COLO668 (cell line): ENCODE results near the gene PDE4A.
"Not testable (repeated sequence)": the region's sequence is repeated elsewhere in the genome, so short reads cannot be mapped to it uniquely, and the experiment has no call there.

Source experiments
- DNase-seq: peaks from one replicate; lab custom pipeline; 2025; ENCODE audit not compliant: unreplicated experiment; lab: John Stamatoyannopoulos, UW

Gene PDE4A

DNA sequence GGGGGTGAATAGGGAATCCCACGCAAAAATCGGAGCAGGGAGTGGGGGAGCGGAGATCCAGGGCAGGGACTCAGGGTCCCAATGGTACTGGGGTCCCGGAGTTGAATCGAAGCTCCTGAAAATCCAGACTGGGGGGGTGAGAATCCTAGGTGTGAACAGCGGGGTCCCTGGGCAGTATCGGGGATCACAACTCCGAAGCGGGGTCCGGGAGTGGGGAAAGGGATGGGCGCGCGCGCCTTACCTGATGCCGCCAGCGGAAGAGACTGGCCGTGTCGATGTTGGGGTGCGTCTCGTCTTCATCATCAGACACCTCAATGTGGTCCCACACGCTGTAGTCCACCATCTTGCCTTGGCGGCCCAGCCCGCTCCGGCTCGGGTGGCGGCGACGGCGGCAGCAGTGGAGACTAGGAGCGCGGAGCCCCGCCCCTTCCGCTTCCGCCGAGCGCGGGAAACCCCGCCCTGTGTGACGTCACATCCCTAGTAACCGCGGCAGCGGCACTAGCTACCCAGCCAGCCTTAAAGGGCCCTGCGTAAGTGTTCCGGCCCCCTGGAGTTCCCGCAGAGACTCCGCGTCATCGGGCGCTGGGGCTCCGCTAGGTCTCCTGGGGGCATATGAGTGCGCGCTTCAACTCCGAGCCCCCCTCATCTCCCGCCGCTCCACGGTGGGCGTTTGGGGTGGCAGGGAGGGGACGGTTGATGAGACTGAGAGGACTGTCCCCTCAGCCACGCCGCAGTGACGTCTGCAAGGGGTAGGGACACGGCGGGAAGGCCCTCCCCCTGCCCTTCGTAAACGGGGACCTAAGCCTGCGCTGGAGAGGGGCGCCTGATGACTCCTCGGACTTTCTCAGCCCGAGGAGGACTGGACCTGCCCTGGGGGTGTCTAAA is 17.0 kb upstream of the PDE4A start, which contains the start of gene CDC37:
CDC37 (minus strand) TSS at position 406 of the 885 bp plus-strand sequence; CDS start at position 343, 63 bp downstream.
- peak; percentile 97 for DNase-seq

DNA sequence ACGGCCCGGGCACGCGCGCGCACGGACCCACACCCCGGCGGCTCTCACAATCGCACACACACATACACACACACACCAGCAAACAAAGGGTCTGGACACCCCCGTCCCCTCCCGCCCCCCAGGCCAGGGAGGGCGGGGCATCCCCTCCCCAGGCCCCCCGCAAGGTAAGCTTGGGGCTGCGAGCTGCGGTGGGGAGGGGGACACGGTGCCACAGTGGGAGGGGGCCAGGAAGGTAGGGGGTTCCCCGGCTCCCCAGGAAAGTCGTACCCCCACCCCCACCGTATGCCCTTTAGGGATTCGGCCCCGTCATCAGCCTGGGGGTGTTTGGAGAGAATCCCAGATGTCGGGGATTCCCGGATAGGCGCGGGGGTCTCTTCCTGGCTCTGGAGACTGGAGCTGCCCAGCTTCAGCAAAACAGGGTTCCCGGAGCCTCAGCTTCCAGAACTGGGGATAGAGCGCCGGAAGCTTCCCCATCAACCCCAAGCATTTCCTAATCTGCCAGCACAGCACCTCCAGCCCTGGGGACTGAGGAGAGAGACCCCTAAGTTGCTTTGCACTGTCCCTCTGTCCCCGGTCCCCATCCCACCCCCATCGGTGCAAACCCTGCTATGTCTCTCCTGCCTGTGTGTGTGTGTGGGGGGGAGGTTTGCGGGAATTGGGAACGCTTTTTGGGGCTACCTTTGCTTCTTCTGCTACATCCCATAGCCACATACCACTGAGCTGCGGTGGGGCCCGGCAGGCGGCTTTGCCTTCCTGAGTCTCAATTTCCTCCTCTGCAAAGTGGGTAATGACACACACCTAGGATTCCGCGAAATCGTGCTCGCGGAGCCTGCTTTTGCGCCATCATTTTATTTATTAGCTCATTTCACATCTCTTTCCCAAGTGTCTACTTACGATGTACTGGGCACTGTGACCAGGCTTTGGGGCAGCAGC is 15.2 kb upstream of the PDE4A start:
- DNase-seq, result no peak

DNA sequence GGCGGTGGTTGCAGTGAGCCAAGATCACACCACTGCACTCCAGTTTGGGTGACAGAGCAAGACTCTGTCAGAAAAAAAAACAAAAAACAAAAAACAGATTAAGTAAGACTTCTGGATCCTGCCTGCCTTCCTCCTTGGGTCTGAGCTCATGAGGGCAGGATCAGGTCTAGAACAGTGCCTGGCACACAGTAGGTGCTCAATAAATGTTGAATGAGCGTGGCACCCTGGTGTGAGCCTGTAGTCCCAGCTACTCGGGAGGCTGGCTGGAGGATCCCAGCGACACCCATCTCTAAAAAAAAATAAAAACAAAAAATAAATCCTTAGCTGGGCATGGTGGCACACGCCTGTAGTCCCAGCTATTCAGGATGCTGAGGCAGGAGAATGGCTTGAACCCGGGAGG is 14.1 kb upstream of the PDE4A start:
- no peak for DNase-seq

DNA sequence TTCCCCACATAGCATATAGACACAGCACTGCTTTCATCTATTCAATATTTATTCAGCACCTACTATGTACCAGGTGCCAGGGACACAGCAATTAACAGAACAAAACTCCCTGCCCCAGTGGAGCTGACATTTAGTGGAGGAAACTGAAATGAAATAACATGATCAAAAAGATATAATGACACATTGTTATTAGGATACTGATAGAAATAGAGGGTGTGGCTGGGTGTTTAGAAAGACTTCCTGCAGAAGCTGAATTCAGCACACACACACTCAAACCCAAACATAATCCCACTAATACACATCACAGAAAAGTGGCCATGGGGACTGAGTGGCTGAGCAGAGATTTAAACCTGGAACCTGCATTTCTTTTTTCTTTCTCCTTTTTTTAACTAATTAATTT is 13.2 kb upstream of the PDE4A start:
- no peak for DNase-seq

DNA sequence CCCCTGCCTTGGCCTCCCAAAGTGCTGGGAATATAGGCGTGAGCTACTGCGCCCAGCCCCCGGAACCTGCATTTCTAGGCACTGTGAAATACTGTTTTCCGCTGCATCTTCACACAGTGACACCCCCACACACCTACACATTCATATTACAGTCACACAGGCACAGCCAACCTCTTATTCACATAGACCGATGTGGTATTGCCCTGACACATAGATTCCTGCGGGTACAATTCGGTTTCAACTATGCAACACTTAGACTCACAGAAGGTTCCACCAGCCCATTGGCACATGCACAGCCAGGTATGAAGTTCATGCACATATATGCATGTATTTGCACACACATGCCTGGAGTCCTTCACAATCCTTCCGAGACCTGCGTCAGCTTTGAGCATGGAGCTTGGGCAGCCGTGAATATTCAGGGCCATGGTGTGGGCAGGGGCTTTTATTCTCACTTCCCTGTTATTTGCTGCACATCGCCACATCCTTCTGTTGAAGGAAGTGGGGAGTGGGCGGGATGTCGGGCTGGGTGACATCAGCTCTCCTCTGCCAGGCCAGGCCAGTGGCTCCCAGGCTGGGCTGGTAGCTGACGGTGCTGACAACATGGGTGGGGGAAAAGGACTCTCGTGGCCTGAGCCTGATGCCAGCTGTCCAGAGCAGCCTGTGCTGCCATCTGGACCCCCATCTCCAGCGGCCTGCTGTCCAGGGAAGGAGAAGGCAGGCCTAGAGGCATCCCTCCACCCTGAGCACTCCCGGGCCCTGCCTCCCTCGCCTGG is 11.6 kb upstream of the PDE4A start:
- DNase-seq, result no peak

DNA sequence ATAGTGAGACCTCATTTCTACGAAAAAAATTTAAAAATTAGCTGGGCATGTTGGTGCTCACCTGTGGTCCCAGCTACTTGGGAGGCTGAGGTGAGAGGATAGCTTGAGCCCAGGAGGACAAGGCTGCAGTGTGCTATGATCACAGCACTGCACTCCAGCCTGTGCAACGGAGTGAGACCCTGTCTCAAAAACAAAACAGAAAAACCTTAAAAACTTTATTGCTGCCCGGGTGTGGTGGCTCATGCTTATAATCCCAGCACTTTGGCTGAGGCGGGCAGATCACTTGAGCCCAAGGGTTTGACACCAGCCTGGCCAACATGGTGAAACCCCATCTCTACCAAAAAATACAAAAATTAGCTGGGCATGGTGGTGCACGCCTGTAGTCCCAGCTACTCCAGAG is 9.1 kb upstream of the PDE4A start:
- not testable (repeated sequence) for DNase-seq

DNA sequence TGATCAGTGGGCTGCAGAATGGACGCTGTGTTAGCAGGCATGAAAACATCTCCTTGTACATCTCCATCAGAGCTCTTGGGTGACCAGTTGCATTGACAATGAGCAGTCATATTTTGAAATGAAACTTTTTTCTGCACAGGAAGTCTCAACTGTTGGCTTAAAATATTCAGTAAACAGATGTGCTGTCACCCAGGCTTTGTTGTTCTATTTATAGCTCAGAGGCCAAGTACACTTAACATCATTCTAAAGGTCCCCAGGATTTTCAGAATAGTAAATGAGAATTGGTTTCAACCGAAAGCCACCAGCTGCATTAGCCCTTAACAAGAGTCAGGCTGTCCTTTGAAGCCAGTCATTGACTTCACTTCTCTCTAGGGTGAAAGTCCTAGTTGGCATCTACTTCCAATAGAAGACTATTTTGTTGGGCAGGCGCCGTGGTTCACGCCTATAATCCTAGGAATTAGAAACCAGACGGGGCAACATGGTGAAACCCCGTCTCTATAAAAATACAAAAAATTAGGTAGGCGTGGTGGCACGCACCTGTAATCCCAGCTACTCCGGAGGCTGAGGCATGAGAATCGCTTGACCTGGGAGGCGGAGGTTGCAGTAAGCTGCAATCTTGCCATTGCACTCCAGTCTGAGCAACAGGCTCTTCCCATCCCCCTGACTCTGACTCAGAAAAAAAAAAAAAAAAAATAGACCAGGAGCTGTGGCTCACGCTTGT is 7.9 kb upstream of the PDE4A start:
- no peak for DNase-seq

DNA sequence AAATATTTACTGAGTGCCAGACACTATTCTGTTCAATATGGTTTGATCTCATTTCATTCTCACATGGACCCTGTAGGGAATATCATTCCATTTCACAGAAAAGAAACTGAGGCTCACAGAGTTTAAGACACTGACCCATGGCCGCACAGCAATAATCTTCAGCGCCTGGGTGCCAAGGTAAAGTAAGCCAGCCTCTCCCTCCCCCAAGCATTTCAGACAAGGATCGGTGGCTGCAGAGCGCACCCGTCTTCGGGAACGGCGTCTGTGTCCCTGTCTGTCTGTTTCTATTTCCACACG is 4.3 kb upstream of the PDE4A start:
- no peak for DNase-seq

DNA sequence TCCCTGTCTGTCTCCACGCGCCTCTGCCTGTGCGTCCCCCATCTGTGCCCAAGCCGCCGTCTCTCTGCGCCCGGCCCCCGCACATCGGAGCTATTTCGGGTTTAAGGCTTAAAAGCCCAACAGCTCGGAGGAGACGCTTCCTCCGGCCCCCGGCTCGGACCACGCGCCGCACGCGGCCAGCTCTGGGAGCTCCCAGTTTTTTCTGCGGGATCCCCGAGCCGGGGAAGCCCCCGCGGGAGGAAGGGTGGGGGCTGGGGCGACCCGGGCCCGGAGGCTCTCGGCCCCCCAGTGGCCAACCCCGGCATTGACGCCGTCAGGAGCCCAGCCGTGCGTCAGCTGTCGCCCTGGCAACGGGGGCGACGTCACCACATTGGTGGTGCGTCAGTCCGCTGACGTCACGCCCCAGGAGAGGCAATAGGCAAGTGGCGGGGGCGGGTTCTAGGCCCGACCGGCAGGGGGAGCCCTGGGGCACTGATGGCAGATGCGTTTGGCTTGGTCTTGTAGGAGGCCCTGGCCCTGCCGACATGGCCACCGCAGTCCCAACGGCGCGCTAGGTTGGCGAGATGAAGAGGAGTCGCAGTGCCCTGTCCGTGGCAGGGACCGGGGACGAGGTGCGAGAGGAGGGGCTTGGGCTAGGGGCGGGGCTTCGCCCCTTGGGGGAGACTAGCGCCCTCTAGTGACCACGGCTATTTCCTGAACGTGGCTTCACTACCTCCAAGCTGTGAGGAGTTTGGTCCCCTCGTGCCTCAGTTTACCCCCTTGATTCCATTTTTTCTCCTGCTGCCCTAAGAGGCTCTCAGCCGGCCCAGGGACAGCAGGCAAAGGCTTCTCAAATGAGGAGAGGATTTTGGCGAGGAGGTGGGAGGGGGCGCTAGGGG is 3.7 kb upstream of the PDE4A start:
- DNase-seq, result peak; percentile 90

DNA sequence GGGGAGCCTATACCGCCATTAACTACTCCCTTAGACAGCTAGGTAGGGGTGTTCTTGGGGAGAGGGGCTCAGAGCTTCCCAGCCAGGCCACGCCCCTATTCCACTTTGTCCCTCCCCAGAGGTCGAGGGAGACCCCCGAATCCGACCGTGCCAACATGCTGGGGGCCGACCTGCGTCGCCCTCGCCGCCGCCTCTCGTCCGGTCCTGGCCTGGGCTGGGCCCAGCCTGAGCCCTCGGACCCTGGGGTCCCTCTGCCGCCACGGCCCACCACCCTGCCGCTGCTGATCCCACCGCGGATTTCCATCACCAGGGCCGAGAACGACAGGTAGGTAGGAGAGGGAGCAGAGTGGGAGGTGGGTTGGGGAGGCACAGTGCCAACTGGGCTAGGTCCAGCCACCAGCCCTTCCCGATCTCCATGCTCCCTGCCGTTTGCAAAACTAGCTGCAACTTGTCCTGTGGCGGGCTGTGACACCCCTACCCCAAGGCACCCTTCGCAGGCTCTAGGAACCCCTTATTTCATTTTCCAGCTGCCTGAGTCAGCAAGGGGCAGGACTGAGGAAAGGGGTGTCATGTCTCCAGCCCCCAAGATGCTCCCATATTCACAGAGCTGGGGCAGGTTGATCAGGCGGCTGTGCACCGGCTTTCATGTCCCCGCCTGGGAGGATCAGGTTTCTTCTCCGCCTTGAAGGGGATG is 2.6 kb upstream of the PDE4A start:
- no peak for DNase-seq

DNA sequence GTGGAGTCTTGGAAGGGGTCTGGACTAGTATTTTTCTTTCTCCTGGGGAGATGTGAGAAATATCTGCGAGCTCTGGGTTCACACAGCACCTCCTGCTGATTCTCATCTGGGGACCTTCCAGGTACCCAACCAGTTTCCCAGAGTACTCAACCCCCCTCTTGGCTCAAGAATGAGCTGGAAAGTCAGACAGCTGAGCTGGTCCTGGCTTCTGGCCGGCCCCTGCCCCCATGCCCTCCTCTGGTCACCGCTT is 2.2 kb upstream of the PDE4A start:
- DNase-seq, result no peak

DNA sequence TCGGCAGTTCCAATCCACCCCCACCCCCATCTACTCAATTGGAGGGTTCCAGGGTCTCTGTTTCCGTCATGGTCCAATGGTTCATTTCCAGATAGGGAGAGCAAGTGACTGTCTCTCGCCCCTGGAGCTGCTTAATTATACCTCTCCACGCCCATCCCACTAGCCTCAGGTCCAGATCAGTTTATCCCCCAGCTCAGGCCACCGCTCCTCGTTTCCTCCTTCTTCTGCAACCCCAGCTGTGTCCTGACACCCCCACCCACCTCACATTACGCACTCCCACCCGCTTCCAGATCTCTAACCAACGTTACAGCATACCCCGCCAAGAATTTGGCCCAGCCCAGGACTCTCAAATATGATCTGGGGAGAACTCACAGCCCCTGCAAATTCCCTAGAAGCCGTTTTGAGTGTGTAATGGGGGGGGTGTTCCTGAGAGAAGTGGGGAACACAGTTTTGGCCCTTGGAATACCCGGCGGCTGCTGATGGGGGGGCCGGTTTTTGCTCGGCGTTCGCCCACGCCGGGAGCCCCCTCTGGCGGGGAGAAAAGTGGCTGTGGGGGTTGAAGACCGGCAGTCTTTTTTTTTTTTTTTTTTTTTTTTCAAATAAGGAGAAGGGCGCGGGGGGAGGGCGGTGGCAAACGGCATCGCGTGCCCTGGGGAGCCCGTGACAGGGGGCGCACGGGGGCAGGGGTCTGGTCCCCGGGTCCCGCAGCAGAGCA is 1.7 kb upstream of the PDE4A start:
- no peak for DNase-seq

DNA sequence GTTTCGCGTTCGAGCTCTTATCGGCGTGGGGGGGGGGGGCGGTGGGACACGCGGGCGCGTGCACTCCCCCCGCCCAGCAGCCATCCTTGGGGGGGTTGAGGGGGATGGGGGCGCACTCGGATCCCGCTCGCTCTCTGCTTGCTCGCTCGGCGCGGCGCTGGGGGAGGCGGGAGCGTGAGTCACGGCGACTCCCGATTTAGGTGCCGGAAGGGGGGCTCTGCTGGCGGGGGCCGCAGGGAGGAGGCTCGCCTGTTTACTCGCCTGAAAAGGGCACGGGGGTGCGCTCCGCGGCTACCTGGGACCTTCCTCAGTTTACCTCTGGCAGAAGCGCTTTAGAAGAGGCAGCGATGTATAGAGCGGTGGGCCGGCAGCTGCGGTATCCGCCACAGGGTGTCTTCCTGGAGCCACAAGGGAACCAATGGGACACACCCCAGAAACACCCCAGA is 1.1 kb upstream of the PDE4A start:
- DNase-seq, result no peak

DNA sequence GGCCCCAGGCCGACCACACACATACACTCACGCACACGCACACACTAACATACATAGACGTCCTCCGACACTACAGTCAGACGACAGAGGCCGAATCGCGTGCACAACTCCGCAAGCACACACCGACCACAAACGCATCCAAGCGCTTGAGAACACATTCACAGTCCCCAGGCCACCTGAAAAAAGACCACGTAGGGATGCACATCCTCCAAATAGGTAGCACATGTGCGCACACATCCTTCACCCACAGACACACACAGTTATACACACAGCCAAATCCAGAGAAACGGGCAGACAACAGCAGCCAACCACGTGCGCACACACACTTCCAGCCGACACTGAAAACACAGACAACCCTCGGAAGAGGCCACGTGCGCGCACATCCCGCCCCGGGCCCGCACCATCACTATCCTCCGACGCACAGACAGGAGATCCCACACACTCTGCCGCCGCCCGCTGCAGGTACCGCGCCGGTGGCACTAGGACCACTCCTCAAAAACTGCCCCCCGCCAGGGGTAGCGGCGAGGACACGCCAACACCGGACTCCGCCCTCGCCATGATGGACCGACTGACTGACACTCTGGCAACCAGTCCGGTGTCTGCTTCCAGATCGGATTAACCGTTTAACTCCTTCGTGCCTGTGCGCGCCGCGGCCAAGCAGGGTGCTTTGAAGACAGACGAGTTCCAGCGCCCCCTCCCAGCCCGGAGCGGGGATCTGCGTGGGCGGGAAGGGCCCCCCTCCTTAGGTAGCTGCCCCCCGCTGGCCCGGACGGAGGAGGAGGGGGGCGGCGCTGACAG is 493 bp upstream of the PDE4A start:
- DNase-seq, result no peak

DNA sequence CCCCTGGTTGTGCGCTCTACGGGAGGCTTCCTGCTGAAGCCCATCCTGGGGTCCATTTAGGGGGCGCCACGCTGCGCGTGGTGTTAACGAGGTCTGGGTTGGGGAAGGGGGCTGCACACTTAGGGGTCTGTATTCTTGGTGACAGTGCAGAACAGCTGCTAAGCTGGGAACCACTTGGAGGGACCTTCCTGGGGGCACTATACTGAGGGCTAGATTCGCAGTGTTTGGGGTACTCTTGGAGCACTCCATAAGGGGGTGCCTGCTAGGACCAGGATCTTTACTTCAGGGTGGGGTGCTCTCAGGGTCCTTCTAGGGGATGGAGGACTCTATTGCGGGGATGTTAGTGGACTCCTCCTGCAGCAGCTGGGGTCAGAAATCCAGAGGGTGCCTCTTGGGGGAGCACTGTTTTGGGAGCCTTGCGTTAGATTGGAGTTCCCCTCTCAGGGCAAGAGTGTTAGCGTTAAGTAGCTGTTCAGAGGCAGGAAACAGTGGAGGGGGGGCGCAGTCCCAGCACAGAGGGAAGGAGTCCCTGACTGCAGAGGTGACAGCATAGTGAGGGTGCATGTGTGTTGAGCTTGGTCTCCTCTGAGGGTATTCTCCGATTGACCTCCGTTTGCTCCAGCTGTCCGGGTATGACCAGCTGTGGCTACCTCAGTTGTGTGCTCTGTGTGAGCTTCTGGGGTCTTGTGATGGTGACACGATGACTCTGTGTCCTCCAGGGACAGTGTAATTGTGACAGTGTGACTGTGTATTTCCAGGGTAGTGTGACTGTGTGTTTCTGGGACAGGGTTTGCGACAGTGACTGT is 1.1 kb downstream of the PDE4A start:
- no peak for DNase-seq

DNA sequence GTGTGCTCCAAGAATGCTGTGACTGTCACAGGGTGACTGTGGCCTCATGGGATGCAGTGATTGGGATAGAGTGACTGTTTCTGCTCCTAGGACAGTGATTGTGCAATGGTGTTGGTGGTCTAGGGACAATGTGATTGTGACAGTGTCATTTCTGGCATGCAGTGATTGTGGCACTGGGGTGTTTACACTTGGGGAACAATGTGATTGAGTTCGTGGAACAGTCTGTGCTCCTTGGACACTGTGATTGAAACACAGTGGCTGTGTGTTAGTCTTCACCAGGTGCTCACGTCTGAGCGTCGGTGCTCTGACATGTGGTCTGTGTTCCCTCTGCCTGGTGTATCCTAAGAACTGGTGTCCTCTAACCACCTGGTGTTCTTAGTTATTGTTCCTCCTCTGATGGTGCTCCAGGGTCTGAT is 1.7 kb downstream of the PDE4A start:
- no peak for DNase-seq

DNA sequence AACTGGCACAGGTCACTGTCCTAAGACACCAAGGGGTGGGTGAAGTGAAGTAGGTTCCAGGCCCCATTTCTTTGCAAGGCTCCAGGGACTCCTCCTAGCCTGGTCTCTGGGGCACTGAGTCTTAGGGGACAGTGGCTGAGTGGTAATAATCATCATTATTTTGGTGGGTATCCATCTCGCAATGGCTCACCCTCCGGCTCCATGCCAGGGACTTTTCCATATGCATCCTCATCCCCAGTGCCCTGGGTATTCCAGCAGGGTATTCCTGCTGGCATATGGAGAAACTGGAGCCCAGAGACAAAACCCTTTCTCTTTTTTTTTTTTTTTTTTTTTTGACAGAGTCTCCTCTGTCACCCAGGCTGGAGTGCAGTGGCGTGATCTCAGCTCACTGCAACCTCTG is 2.5 kb downstream of the PDE4A start:
- DNase-seq, result no peak
